ENCODE data around the gene MS4A7.

DNA sequence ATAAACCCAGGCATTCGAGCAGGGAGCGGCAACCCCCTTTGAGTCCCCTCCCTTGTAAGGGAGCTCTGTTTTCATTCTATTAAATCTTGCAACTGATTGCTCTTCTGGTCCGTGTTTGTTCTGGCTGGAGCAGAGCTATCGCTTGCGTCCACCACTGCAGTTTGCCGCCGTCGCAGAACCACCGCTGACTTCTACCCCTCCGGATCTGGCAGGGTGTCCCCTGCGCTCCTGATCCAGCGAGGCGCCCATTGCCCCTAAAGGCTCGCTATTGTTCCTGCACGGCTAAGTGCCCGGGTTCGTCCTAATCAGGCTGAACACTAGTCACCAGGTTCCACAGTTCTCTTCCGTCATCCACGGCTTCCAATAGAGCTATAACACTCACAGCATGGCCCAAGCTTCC, 10.4 kb upstream of the MS4A7 start:
- TF ChIP-seq RELA (CRISPR knock-in tag; IDR thresholded peaks at IDR 0.05; ENCODE audit: borderline replicate concordance) (no peak), SMAD4 (CRISPR knock-in tag; IDR thresholded peaks at IDR 0.05) (no peak), ZNF263 (CRISPR knock-in tag; IDR thresholded peaks at IDR 0.05; ENCODE audit: low read depth) (no peak)
